GM15510 (cell line): ENCODE results near the gene ADAMTSL4.

Source experiments
- POLR2A ChIP-seq: IDR thresholded peaks from 3 replicates; pipeline ENCODE4 v1.6.1; 2011; ENCODE audit warnings: borderline replicate concordance; ENCODE audit not compliant: insufficient read length; ENCODE audit errors: extremely low read depth

ADAMTSL4 gene

DNA sequence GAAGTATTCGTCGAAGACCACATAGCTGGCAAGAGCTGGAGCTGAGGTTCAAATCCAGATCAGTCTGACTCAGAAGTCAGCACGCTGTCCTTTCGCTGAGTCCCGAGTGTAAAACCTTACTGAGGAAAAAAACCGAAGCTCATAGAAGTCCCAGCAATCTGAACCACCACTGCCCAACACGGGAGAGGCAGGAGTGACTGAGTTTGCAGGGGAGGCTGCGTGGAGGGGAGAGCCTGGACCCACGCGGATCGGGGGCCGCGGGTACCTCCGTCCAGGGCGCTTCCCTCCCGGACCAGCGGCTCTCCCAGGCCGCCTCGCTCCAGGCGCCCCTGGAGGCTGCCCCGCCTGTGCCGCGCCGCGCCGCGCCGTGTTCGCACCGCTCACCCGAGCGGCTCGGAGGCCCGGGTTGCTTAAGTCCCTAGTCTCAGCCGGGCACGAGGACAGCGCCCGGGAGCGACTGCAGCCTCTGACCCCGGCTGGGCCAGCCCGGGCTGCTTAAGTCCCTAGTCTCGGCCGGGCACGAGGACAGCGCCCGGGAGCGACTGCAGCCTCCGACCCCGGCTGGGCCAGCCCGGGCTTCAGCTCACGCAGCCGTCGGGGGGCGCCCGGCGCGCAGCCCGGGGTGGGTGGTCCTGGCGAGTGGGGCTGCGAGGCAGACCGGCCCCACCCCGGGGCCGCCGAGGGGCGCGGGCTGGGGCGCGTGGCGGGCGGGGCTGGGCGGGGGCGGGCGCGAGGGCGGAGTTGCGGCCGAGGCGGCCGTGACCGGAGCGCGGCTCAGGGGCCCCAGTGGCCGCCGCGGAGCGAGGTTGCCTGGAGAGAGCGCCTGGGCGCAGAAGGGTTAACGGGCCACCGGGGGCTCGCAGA, at the start of gene ADAMTSL4:
Gene ADAMTSL4, plus strand, starts transcription at position 777 of the 864 bp plus-strand sequence. CDS start 2,881 bp downstream, outside the sequence.
- no peak for TF ChIP-seq POLR2A

DNA sequence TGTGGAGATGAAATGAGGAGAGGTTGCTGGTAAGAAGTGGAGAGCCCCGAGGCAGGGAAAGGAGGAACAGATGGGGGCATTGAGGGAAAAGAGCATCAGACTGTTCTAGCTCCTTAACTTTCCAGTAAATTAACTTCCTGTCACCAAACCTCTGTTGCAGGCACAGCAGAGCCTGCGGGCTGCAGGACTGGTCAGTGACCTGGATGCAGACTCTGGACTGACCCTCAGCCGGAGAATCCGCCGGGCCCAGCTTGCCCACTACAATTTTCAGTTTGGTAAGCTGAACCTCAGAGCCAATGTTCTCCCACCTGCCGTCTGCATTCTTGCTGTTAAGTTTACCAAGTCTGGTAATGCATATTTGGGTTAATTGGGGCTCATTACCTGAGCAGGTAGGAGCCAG, 43.8 kb upstream of the ADAMTSL4 start:
- no peak for TF ChIP-seq POLR2A

DNA sequence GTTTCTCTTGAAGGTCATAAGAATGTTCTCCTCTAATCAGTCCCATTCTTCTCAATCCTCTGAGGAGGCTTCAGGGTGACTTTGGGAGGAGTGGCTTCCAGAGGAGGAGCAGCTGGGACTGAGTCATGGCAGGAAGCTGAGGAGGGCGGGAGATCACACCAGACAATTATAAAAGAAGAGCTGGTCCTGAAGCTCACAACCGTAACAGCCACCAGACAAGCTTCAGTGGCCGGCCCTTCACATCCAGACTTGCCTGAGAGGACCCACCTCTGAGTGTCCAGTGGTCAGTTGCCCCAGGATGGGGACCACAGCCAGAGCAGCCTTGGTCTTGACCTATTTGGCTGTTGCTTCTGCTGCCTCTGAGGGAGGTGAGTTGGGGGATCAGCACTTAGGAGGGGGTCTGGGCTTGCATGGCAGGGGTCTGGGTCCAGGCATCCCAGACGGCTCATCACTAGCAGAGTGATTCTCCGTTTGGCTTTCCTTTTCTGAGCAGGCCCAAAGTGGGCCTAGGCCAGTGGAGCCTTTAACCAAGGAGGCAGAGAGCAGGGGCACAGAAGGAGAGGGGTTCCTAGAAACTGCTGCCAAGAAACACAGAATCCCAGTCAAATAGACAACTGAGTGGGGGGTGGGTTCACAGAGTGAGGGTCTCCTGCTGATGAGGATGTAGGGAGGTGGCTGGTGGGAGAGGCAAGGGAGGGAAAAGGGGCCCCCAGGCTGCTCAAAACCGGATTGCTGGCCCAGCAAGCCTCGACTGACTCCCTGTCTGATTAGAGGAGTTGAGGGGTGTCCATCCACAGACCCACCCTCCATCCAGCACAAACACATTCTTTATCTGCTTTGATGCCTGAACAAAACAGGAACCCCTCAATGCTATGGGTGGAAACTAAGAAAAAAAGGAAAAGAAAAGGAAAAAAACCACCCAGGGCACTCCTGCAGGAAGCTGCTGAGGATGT, 41.0 kb upstream of the ADAMTSL4 start, which contains the start of gene ECM1:
Gene ECM1, plus strand, starts transcription at position 198 of the 953 bp plus-strand sequence. Its CDS starts 101 bp downstream, at position 299.
- no peak for TF ChIP-seq POLR2A

DNA sequence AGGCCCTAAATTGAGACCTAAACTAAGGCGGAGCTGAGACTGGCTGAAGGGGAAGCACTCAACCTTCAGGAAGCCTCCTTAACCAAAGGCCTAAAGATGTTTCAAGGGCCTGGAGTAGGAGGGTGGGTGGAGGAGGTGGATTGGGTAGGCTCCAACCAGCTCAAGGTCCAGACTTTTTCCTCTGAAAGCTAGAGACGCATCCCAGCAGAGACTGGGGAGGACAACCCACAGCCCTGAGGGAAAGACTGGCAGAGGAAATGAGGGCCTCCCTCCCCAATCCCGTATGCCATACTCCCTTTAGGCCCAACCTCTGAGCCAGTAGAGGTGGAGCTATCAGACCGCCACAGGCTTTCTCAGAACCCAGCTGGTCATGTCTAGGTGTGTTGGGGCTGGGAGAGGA, 40.2 kb upstream of the ADAMTSL4 start:
- no peak for TF ChIP-seq POLR2A

DNA sequence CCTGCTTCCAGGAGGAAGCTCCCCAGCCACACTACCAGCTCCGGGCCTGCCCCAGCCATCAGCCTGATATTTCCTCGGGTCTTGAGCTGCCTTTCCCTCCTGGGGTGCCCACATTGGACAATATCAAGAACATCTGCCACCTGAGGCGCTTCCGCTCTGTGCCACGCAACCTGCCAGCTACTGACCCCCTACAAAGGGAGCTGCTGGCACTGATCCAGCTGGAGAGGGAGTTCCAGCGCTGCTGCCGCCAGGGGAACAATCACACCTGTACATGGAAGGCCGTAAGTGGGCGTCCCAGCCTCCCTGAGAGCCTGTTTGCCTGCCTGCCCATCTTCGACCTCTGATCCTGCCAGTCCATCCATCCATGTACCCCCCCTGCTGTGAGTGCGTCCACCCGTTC, 37.7 kb upstream of the ADAMTSL4 start:
- TF ChIP-seq POLR2A, result no peak

DNA sequence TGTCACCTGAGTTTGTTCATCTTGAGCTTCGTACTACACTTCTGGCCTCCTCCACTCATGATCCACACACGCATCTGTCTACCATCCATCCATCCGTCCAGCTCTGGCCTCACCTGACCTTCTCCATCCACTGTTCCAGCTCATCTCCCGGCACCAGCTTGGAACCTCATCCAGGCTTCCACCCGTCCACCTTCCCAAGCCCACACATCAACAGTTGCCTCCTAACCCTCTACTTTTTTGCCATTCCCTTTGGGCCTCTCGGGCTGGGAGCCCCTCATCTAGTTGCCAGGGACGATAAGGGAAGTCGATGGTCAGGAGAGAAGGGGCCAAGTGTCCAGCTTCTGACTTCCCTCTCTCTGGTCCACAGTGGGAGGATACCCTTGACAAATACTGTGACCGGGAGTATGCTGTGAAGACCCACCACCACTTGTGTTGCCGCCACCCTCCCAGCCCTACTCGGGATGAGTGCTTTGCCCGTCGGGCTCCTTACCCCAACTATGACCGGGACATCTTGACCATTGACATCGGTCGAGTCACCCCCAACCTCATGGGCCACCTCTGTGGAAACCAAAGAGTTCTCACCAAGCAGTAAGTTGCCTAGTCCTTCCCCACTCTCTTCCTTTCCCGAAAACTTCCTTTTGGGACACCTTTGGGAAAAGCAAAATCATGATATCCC, 37.1 kb upstream of the ADAMTSL4 start:
- no peak for TF ChIP-seq POLR2A

DNA sequence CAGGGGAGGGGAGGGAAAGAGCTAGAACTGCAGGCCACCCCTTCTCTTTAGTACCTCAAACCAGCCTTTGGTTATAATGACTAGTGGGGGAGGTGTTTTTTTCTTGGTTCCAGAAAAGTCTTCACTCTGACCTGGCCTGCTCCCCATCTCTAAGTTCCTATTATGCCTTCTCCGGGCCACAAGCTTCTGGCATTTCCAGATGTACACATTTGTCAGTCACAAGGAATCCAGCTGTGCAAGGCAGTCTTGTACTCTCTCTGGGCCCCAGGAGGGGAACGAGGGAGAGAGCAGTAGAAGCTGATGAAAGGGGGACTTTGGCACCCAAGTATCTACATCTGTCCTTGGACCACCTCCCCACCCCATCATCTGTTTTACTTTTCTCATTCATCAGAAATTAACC, 36.4 kb upstream of the ADAMTSL4 start:
- TF ChIP-seq POLR2A, result no peak

DNA sequence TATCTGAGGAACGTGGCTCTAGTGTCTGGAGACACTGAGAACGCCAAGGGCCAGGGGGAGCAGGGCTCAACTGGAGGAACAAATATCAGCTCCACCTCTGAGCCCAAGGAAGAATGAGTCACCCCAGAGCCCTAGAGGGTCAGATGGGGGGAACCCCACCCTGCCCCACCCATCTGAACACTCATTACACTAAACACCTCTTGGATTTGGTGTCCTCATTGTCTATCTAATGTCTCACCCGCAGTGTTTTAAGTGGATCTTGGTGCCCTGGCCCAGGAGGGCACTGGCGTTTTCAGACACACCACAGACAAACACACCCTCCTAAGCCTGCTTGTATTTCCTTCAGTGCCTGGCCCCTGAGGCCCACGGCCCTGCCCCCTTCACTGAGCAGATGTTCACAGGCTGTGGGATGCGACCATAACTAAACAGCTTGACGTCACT, 35.8 kb upstream of the ADAMTSL4 start:
- no peak for TF ChIP-seq POLR2A

DNA sequence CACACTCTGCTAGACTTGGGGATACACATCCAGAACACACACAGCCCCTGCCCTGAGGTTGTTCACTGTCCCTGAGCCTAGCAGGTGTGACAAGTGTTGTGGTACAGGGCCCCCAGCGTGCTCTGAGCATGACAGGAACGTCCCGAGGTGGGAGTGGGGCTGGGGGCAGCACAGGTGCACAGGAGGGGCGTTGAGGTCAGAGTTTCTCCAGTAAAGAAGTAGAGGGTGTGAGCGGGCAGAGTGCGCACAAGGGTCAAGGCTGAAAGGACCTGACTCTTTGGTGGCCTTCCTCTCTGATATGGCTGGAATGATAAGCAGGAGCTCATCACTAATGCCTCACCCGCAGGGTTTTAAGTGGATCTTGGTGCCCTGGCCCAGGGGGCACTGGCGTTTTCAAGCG, 34.9 kb upstream of the ADAMTSL4 start:
- no peak for TF ChIP-seq POLR2A

DNA sequence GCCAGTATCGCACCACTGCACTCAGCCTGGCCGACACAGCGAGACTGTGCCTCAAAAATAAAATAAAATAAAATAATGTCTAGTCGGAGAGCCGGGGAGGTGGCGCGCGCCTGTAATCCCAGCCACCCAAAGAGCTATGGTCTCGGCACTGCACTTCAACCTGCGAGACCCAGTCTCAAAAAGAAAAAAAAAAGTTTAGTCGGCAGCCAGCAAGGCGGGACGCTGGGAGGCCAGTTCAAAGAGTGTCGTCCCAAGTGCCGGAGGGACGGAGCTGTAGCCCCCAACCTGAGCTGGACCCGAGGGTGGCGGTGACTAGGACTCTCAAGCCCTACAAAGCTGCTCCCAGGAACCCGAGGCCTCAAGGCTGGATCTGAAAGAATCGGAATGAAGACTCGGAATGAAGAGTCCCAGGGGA, 34.3 kb upstream of the ADAMTSL4 start:
- TF ChIP-seq POLR2A, result no peak

DNA sequence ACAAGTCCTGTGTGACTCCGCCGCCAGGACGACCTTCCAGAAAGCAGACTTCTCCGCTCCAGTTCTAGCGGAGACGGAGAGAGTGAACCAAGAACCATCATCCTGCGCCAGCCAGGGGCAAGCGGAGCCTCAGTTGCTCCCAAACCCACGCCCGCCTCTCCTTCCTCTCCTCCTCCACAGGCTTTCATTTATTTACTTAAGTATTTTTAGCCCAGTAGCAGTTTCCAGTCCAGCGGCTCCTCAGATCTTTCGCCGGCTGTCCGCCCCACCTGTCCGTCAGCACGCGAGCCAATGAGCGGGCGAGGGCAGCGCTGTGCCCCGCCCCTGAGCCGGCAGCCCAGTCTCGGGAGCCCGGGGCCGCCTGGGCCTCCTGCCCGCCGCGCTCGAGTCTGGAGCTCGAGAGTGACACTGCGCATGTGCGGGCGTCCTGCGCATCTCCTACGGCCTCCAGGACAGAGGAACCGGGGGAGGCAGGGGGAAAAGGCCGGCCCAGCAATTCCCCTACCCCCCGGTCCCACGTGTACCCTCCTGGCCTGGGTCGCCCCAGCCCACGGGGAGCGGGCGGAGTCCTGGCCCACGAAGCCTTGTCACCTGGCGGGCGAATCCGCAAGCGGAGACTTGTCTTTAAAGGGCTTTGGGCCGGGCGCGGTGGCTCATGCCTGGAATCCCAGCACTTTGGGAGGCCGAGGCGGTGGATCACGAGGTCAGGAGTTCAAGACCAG, 33.7 kb upstream of the ADAMTSL4 start, which contains the start of gene FALEC:
Gene FALEC, plus strand, starts transcription at position 425 of the 722 bp plus-strand sequence.
- TF ChIP-seq POLR2A, result peak; percentile 76

DNA sequence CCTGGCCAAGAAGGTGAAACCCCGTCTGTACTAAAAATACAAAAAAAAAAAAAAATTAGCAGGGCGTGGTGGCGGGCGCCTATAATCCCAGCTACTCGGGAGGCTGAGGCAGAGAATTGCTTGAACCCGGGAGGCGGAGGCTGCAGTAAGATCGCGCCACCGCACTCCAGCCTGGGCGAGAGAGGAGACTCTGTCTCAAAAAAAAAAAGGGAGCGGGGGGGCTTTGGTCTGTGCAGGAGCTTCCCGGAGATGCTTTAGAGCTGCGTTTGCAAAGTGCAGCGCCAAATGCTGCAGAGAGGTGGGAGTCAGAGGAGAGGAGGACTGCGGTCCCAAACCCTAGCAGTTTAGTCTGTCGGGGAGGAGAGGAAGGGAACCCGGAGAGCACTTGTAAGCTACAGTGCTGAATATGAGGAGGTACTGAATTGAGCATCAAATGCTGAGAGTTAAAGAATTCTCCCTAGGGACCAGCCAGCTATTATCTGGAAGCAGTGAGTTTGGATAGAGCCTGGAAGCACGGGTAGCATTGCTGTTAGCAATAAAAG, 33.1 kb upstream of the ADAMTSL4 start:
- TF ChIP-seq POLR2A, result no peak

DNA sequence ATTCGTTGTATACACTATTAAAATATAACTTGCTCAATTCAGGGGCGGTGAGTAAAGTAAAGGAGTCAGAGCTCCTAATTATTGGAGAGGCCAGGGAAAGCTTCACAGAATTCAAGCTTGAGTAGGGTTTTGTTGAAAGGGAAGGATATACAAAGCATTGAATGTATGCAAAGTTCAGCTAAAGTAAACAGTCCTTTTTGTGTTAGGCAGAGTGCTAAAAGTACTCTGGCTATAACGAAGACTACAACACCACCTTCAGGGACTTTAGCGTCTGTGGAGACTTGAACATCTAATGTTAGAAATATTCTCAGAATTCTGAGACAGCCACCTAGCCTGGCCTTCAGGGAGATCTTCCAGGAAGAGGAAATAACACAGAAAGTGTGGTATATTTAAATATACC, 32.6 kb upstream of the ADAMTSL4 start:
- no peak for TF ChIP-seq POLR2A
